Measurements from ENCODE around the gene DNAH8. TPM values are rescaled to one million over a fixed set of nuclear protein-coding genes. Genes with fewer than 3 reads are reported as not detected.
A peak's percentile ranks its signal among the peaks of the same experiment; 100 is the strongest.

Gene DNAH8
- polyA plus RNA-seq, 1 of the 3 experiments (the other 2 are of a cell fraction), result not detected

DNA sequence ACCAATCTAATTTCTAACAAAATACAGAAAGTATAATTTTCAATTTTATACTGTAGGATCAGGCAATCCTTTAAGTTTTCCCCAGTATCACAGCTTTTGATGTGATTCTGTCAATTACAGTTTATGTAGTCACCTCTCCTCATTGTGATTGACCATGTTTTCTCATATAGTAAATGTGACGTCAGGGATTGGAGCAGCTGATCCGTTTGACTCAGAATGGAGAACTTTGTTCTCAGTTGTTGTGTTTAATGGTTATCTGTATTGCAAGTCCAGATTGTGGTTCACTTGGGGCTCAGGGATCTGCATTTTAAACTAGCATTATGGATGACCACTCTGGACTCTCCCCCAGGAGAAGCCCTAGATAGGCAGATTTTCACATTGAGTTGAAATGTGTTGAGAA, 90.6 kb downstream of the DNAH8 start:
- POLR2A ChIA-PET, result no interaction called here
- WGBS (ENCODE audit: low lambda C conversion rate), result 67% methylated on average over 2 of the region's 2 CpGs

DNA sequence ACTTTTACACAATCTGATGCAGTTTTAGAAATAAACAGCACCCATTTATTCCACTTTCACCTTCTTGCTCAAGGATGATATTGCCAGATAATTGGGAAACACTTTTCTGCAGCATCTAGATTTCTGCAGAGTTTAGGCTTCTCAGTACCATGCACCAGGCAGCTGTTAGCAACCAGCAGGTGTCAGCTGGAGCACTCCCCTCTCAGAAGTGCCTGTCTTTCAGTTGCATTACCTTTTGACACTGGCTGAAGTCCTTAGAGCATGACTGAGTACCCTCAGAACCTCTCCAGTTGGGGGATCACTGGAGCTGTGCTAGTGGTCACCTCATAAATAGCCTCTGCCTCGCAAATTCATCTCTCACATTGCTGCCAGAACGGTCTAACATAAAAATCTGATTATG, 91.2 kb downstream of the DNAH8 start:
- H3F3A ChIP-seq (replicated peaks; ENCODE audit: insufficient read depth), result no peaks in the 10 kb centered on the region
- H3K4me1 ChIP-seq (ENCODE audit: control insufficient read depth in 1 of 2, insufficient read depth in 2 of 2, low read depth in 1 of 2, low read length in 1 of 2), result peaks cover 0 to 8% of the 10 kb centered on the region in 2 experiments; a peak in 2 of 4 replicates
- H4K20me1 ChIP-seq (ENCODE audit: insufficient read depth), result no peaks in the 10 kb centered on the region
- ChIA-PET CTCF (interaction anchor here (1.0 kb wide), 1 partner anchor 346 kb away, joined by 4 read pairs; no protein-coding TSS in a partner anchor), POLR2A (interaction anchor here (0.5 kb wide), 1 partner anchor 158 kb away, joined by 5 read pairs; no protein-coding TSS in a partner anchor)
- H3K36me3 ChIP-seq (replicated peaks in 1 of 2; ENCODE audit: control insufficient read depth in 1 of 2, insufficient read depth in 2 of 2, low read length in 1 of 2), result no peaks in the 10 kb centered on the region
- TF ChIP-seq JUND (IDR thresholded peaks at IDR 0.05) (no peak), RAD21 (IDR thresholded peaks at IDR 0.05; ENCODE audit: low read length) (0 out of 2 replicates have a peak, but pooled peaks have one; percentile 7)
- no peak overlapping the region for H3K27ac ChIP-seq (ENCODE audit: low read depth in 2 of 2, low read length in 1 of 2)
- H3K4me3 ChIP-seq (ENCODE audit: low read depth in 2 of 2, low read length in 1 of 2), result no peak overlapping the region
- no peaks in the 10 kb centered on the region for H3K79me2 ChIP-seq (ENCODE audit: insufficient read depth)
- no peaks in the 10 kb centered on the region for H3K27me3 ChIP-seq (ENCODE audit: insufficient read depth)
- H3K9me2 ChIP-seq, result no peaks in the 10 kb centered on the region
- H3K9ac ChIP-seq, result no peak overlapping the region
- DNase-seq, result no peak
- no peak overlapping the region for H2AFZ ChIP-seq (ENCODE audit: low read depth)
- H3K9me3 ChIP-seq, result no peaks in the 10 kb centered on the region
- H3K4me2 ChIP-seq, result no peak overlapping the region
- WGBS (ENCODE audit: low lambda C conversion rate), result 13% methylated on average over 2 of the region's 2 CpGs

More for the DNA sequence above, 90.6 kb downstream of the DNAH8 start:
- no peak overlapping the region for H3K4me3 ChIP-seq (ENCODE audit: low read depth in 2 of 2, low read length in 1 of 2)
- H3K27ac ChIP-seq (ENCODE audit: low read depth in 2 of 2, low read length in 1 of 2), result no peak overlapping the region
- H3K9ac ChIP-seq, result no peak overlapping the region
- H3K4me2 ChIP-seq, result no peak overlapping the region
- no peak overlapping the region for H2AFZ ChIP-seq (ENCODE audit: low read depth)
- H3K27me3 ChIP-seq (ENCODE audit: insufficient read depth), result 0 out of 2 replicates have a peak, but pooled peaks cover under 1% of the 10 kb centered on the region
- H3F3A ChIP-seq (replicated peaks; ENCODE audit: insufficient read depth), result no peaks in the 10 kb centered on the region
- H4K20me1 ChIP-seq (ENCODE audit: insufficient read depth), result no peaks in the 10 kb centered on the region
- H3K9me3 ChIP-seq, result no peaks in the 10 kb centered on the region
- DNase-seq, result no peak
- CTCF ChIA-PET, result interaction anchor here (1.0 kb wide), 2 partner anchors 67 to 346 kb away, joined by 3 to 4 read pairs; no protein-coding TSS in a partner anchor
- peaks cover 0 to 8% of the 10 kb centered on the region in 2 experiments; a peak in 2 of 4 replicates for H3K4me1 ChIP-seq (ENCODE audit: control insufficient read depth in 1 of 2, insufficient read depth in 2 of 2, low read depth in 1 of 2, low read length in 1 of 2)
- no peak for TF ChIP-seq FOSL2 (IDR thresholded peaks at IDR 0.05; ENCODE audit: borderline replicate concordance, low read depth)
- H3K79me2 ChIP-seq (ENCODE audit: insufficient read depth), result no peaks in the 10 kb centered on the region
- no peaks in the 10 kb centered on the region for H3K9me2 ChIP-seq
- no peaks in the 10 kb centered on the region for H3K36me3 ChIP-seq (replicated peaks in 1 of 2; ENCODE audit: control insufficient read depth in 1 of 2, insufficient read depth in 2 of 2, low read length in 1 of 2)

DNA sequence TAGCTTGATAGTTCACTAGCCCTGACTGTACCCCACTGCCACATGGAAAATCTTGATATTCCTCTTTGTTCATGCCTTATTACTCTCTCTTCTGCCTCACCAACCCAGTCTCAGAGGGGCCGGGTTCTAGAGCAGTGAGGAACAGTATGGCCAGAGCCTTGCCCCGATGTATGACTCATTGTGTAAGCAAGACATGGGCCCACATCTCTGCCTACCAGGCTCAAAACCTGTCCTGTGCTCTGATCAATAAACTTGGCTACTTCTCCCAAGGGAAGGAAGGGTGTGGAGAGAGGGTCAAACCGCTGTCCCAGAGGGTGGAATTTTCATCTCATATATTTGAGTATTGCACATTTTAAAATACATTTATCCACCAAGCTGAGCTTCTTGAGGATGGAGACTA, 91.7 kb downstream of the DNAH8 start:
- Histone ChIP-seq H3K27ac (ENCODE audit: low read depth in 2 of 2, low read length in 1 of 2) (no peak overlapping the region), H4K20me1 (ENCODE audit: insufficient read depth) (no peaks in the 10 kb centered on the region), H3K27me3 (ENCODE audit: insufficient read depth) (no peaks in the 10 kb centered on the region), H3F3A (replicated peaks; ENCODE audit: insufficient read depth) (no peaks in the 10 kb centered on the region), H3K79me2 (ENCODE audit: insufficient read depth) (no peaks in the 10 kb centered on the region), H3K4me2 (no peak overlapping the region), H3K9me3 (no peaks in the 10 kb centered on the region), H2AFZ (ENCODE audit: low read depth) (no peak overlapping the region), H3K4me3 (ENCODE audit: low read depth in 2 of 2, low read length in 1 of 2) (no peak overlapping the region), H3K9me2 (no peaks in the 10 kb centered on the region), H3K4me1 (ENCODE audit: control insufficient read depth in 1 of 2, insufficient read depth in 2 of 2, low read depth in 1 of 2, low read length in 1 of 2) (peaks cover 0 to 10% of the 10 kb centered on the region in 2 experiments; a peak in 2 of 4 replicates), H3K9ac (no peak overlapping the region), H3K36me3 (replicated peaks in 1 of 2; ENCODE audit: control insufficient read depth in 1 of 2, insufficient read depth in 2 of 2, low read length in 1 of 2) (no peaks in the 10 kb centered on the region)
- ChIA-PET CTCF (no interaction called here), POLR2A (interaction anchor here (0.5 kb wide), 1 partner anchor 159 kb away, joined by 5 read pairs; no protein-coding TSS in a partner anchor)
- no peak for DNase-seq
- WGBS (ENCODE audit: low lambda C conversion rate), result 55% methylated on average over 3 of the region's 3 CpGs
- TF ChIP-seq MXI1 (IDR thresholded peaks at IDR 0.05; ENCODE audit: low read depth, low read length) (no peak), FOXM1 (IDR thresholded peaks at IDR 0.05; ENCODE audit: low read depth) (no peak), GATA2 (CRISPR knock-in tag; IDR thresholded peaks at IDR 0.05) (no peak), FOSL2 (IDR thresholded peaks at IDR 0.05; ENCODE audit: borderline replicate concordance, low read depth) (no peak), EP300 (IDR thresholded peaks at IDR 0.05; ENCODE audit: borderline replicate concordance in 1 of 2, low read depth in 1 of 2, low read length in 1 of 2) (no peak), RCOR1 (IDR thresholded peaks at IDR 0.05; ENCODE audit: low read length) (no peak), FOXJ3 (CRISPR knock-in tag; IDR thresholded peaks at IDR 0.05) (no peak), TEAD4 (IDR thresholded peaks at IDR 0.05; ENCODE audit: borderline replicate concordance, insufficient read depth) (no peak), NRF1 (IDR thresholded peaks at IDR 0.05; ENCODE audit: low read depth, low read length) (no peak), SMC3 (IDR thresholded peaks at IDR 0.05; ENCODE audit: low read depth, low read length) (no peak), RFX5 (IDR thresholded peaks at IDR 0.05; ENCODE audit: low read length) (no peak), RXRA (IDR thresholded peaks at IDR 0.05; ENCODE audit: borderline replicate concordance, low read depth) (no peak)
- TF ChIP-seq, protein P1, sequence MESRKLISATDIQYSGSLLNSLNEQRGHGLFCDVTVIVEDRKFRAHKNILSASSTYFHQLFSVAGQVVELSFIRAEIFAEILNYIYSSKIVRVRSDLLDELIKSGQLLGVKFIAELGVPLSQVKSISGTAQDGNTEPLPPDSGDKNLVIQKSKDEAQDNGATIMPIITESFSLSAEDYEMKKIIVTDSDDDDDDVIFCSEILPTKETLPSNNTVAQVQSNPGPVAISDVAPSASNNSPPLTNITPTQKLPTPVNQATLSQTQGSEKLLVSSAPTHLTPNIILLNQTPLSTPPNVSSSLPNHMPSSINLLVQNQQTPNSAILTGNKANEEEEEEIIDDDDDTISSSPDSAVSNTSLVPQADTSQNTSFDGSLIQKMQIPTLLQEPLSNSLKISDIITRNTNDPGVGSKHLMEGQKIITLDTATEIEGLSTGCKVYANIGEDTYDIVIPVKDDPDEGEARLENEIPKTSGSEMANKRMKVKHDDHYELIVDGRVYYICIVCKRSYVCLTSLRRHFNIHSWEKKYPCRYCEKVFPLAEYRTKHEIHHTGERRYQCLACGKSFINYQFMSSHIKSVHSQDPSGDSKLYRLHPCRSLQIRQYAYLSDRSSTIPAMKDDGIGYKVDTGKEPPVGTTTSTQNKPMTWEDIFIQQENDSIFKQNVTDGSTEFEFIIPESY (IDR thresholded peaks at IDR 0.05; ENCODE audit: borderline replicate concordance, low read depth), result no peak
- TF ChIP-seq, protein P2, sequence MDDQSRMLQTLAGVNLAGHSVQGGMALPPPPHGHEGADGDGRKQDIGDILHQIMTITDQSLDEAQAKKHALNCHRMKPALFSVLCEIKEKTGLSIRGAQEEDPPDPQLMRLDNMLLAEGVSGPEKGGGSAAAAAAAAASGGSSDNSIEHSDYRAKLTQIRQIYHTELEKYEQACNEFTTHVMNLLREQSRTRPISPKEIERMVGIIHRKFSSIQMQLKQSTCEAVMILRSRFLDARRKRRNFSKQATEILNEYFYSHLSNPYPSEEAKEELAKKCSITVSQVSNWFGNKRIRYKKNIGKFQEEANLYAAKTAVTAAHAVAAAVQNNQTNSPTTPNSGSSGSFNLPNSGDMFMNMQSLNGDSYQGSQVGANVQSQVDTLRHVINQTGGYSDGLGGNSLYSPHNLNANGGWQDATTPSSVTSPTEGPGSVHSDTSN (IDR thresholded peaks at IDR 0.05), result no peak
- TF ChIP-seq, protein P3, sequence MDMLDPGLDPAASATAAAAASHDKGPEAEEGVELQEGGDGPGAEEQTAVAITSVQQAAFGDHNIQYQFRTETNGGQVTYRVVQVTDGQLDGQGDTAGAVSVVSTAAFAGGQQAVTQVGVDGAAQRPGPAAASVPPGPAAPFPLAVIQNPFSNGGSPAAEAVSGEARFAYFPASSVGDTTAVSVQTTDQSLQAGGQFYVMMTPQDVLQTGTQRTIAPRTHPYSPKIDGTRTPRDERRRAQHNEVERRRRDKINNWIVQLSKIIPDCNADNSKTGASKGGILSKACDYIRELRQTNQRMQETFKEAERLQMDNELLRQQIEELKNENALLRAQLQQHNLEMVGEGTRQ (IDR thresholded peaks at IDR 0.05; ENCODE audit: borderline replicate concordance, low read depth, low read length), result no peak
